NCI-H2171 treated with DMSO at 0.1 percent for 48 hours (cell line): ENCODE results near the gene ATF5.
"Not testable (repeated sequence)": the region's sequence is repeated elsewhere in the genome, so short reads cannot be mapped to it uniquely, and the experiment has no call there.

Source experiments
- DNase-seq: peaks from one replicate; lab custom pipeline; 2025; lab: John Stamatoyannopoulos, UW

The ATF5 gene

DNA sequence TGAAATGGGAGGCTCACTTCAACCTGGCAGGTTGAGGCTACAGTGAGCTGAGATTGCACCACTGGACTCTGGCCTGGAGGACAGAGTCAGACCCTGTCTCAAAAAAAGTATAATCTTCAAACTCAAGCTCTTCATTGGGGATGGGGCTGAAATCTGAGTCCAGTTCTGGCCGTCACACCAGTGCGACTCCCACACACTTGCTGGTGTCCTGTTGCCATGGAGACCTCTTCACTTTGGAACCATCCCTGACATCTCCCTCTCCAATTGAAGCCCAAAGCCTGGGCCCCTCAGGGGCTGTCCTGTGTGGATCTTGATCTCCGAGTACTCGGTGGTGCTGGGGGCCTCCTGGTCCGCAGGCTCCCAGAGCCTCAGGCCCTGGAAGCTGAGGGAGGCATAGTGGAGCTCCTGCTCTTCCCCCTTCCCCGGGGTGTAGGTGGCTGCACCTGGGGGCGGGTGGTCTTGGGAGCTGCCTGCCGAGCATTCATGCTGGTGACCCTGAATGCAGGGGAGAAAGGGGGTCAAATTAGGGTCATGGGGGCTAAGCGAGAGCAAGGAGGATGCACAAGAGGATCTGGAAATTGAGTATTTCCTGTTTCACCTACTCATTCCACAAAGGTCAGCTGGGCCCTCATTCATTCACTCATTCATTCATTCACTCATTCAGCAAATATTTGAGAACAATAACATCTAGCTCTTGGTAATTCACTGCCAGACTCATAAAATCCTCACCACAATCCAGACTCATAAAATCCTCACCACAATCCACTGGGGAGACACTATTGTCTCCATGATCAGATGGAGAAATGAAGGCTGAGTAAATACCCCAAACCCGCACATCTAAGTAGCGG lies 21.0 kb downstream of the ATF5 start:
- no peak for DNase-seq

DNA sequence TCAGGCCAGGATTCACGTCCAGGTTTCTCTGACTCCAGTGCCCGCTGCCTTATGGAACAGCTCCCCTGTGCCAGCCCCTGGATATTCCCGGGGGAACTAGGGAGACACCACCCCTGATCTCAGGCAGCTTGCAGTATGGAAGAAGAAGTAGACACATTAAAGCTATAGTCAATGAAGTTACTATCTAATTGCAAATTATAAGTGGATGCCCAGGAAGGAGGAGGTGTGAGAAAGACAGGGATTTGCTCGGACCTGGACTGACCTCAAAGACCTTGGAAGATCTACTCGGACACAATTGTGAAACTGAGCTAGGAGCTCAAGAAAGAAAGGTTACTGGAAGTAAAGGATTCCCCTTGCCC lies 21.6 kb downstream of the ATF5 start:
- DNase-seq = no peak

DNA sequence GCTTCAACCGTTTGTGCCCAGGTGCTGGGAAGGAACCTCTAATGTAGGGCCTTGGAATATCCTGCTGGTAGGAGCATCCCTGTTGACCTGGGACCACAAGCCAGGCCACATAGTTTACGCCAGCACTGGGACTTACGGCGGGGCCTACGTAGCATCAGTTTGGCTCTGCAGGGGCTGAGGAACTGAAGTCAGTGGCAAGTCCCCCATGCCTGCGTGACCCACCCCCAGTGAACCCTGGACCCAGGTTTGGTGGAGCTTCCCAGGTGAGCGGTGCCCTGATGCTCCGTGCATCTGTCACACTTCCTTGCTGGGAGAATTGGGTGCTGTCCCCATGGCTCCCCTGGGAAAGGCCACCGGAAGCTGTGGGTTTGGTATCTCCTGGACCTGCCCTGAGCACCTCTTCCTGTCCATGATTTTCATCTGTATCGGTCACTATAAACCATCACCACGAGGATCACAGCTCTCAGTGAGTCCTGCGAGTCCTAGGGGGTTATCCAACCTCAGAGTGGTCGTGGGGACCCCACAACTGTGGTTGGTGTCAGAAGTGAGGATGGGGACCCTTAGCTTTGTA lies 22.0 kb downstream of the ATF5 start:
- no peak for DNase-seq

DNA sequence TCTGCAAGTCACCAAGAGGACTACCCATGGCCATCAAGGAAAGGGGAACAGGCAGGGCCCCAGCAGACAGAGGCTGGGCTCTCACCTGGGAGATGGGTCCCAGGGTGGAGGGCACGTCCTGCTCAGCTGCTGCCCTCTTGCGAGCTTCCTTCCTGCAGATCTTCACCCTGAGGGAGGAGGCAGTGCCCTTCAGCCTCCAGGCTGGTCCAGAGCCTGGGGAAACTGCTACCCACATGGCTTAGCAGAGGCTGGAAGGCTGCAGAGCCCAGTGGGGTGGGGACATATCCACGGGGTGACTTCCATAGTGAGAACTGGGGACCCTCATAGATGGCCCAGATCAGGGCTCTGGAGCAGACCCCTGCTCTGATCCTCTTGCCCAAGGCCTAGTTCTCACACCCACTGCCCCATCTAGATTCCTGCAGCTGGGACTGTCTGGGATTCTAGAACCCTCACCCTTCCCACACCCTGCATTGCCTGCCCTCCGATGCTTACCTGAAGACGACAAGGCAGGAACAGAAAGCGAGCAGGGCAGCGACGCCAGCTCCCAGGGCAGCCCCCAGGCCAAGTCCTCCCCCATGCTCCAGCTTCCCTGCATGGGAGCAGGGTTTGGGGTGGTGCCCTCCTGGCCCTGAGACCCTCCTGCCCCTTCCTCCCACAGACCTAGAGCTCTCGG lies 22.9 kb downstream of the ATF5 start:
- no peak for DNase-seq

DNA sequence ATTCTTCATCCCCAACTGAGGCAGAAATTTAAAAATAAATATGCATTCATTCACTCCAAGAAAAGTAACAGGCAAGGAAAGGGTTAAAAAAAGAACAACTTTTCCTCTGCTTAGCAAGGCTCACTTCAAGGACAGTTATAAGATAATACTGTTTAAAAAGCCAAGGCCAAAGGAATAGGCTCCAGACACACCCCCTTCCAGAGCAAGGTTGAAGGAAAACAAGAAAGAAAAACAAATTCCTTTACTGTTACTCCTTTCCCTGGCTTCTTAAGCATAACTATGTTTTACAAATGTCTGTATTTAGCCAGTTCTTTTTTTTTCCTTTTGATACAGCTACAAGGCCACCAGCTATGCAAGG lies 23.5 kb downstream of the ATF5 start:
- DNase-seq = no peak

DNA sequence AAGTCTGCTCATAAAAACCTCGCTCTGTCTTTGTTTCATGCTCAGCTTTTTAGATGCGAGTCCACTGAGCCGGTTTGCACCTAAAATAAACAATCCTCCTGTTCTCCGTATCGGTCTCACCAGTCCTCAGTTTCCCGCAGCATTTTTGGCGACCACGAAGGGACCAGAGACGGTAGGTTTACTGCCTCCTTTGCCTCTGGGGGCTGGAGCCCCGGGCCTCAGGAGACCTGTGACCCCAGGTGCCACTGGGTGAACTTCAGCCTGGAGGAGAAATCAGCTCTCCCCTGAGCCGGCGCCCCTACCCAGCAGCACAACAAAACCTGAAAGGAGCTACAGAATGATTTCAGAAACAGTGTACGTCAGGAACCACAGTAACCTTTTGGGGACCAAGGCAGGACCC lies 23.9 kb downstream of the ATF5 start:
- DNase-seq = no peak

DNA sequence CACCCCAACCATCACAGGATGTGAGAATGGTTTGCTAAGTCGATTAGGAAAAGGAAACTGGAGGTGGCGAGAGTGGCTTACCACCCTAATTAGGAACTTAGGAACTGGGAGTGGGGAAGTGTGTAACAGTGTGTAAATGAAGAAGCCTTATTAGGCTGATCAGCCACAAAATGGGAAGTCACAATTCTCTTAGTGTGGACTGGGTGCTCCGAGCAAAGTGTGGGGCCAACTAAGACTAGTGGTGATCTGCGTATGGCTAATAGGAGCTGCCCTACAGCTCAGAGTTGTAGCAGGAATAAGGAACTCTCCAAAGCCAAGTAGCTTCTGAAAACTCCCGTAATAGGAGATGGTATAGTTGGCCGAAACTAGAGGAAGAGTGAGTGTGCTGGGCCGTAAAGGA lies 24.4 kb downstream of the ATF5 start:
- DNase-seq = no peak

DNA sequence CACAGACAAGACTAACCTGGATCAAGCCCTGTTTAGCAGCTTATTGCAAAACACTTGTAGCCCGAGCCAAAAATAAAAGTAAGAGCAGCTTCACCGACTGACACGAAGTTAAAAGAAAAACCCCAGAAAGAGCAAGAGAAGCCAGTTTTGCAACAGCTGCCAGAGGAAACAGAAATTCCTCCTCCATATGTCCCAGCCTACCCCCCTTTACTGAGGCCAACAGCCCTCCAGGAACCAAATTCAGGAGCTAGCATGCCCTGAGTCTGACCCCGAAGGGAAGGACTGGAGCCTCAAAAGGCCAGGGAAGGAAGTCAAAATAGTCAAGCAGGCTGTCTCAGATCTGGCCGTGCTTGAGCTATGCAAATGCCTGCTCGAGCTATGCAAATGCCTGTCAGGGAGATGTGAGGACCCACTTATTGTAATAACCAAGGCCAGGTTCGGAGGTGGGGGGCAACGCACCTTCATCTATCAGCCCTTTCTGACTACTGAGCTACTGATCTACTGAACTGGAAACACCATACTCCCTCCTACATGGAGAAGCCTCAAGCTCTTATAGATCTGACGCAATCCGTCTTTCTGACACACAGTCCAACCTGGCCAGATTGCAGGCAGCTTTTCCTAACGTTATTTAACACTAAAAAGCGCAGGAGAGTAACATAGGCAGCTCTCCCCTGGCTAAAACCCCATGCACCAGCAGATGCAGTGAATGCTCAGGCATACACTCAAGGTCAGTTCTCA lies 25.3 kb downstream of the ATF5 start:
- peak; percentile 5 for DNase-seq

DNA sequence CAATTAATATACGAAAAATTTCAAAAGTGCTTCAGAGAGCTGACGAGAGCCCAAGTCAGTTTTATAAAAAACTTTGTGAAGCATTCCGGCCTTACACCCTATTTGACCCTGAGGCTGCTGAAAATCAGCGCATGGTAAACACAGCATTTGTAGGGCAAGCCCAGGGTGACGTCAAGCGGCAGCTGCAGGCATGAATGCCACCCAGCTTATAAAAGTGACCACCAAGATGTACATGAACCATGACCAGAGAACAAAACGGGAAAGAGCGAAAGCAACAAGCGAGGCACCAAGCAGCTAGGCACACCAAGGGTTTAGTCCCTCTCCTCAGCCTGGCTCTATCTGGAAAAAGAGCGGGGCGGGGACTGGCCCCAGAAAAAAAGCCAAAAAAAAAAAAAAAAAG lies 25.9 kb downstream of the ATF5 start:
- DNase-seq = no peak

DNA sequence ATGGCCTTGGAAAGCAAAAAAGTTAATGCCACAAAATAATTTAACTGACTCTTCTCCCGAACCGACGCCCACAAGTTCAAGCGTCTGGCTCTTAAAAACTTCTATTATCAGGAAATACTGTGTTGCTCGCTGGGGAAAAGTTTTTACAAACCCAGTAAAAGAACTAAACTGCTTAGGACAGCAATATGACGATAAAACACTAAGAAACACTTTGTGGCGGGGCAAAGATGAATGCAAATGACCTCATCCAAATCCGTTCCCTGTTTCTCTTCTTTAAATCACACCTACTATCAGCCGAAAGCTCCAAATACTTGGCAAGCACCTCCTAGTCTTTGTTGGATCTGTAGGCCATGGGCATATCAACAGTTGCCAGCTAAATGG lies 27.1 kb downstream of the ATF5 start:
- no peak for DNase-seq

DNA sequence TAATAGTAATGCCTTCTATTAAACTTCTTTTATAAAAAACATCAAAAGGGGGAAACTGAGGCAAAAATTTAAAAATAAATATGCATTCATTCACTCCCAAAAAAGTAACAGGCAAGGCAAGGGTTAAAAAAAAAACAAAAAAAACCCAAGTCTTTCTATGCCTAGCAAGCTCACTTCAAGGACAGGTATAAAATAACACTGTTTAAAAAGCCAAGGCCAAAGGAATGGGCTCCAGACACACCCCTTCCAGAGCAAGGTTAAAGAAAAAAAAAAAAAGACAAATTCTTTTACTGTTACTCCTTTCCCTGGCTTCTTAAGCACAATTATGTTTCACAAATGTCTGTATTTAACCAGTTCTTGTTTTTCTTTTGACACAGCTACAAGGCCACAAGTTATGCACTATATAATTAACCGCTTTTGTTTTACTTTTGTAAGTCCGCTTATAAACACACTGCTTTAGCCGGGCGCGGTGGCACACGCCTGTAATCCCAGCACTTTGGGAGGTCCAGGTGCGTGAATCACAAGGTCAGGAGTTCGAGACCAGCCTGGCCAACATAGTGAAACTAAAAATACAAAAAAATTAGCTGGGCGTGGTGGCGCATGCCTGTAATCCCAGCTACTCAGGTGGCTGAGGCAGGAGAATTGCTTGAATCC lies 28.4 kb downstream of the ATF5 start:
- DNase-seq = no peak

DNA sequence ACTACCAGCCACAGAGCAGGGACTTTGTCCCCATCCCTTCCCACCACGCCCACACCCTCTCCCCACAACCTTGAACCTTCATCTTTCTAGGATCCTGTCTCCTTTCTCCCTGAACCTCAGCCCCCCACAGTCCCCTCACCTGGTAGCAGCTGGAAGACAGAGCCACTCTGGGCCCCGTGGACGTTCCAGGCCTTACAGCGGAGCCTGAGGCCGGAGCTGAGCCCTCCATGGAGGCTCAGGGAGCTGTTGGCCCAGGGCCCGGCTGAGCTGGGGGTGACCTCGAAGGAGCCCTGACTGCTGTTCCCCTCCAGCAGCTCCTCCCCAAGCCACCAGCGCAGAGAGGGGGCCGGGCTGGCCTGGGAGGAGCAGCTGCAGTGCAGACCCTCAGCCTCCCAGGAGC lies 29.1 kb downstream of the ATF5 start:
- DNase-seq = not testable (repeated sequence)

DNA sequence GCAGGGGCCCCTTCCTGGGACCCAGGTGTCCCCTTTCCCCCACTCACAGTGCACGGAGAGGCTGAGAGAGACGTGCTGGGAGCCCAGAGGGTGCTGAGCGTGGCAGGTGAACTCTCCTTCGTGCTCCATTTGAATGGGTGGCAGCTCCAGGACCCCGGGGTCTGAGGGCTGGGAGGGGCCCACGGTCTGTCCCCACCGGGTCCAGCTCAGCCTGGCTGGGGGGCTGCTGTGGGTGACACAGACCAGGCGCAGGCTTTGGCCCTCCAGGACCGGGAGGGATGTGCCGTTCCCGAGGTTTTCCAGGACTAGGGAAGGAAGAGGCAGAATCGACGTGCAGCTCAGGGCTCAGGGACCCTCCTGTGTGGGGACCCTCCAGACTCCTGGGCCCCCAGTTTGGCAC lies 29.6 kb downstream of the ATF5 start:
- DNase-seq = not testable (repeated sequence)

DNA sequence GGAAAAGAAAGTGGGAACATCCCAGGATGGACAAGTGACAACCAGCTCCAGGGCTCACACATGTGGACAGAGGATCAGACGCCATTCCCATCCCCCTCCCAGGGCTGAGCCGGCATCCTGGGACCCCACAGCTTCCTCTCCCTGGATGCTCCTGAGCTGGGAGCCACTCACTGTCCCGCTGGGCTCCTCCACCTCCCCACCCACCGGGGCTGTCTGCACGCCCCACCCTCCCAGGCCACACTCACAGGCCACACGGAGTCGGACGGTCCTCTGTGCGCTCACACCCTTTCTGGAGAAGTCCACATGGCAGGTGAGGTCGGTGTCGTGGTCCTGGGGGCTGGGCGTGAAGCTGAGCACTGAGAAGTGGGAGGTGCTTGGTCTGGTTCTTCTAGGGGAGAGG lies 30.9 kb downstream of the ATF5 start:
- not testable (repeated sequence) for DNase-seq

DNA sequence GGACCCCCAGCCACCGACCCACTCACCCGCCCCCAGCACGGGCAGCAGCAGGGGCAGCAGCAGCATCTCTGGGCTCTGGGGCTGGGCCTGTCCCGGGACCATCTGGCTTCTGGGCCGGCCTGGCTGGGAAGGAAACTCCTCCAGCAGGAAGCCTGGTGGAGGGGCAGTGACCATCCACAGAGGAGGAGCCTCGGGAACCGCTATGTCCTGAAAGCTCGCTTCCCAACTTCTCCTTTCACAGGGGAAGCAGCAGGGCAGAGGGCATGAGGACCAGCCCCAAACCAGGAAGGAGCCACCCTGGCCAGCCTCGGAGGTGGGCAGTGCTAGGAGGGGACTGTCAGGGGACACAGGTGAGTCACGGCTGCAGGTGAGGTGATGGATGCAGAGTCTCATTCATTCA lies 32.0 kb downstream of the ATF5 start, which contains the start of gene SIGLEC11:
SIGLEC11 (minus strand) TSS at position 193 of the 400 bp plus-strand sequence; CDS start at position 102, 91 bp downstream.
- DNase-seq = not testable (repeated sequence)

DNA sequence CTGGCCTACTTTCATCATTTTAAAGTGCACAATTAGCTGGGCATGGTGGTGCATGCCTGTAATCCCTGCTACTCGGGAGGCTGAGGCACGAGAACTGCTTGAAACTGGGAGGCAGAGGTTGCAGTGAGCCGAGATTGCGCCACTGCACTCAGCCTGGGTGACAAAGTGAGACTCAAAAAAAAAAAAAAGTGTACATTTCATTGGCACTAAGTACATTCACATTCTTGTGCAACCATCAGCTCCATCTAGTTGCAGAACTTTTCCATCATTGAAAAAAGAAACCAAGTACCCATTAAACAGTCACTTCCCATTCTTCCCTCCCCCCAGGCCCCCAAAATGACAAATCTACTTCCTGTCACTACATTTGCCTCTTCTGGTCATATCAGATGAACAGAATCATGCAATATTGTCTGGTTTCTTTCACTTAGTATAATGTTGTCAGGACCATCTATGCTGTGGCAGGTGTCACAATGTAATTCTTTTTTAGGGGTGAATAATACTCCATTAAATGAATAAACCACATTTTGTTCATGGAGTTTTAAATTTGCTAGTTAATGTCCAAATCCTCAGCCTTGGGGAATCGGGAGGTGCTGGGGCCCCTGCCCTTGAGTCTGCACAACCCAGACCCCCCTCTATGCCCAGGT lies 39.4 kb downstream of the ATF5 start:
- DNase-seq = no peak

DNA sequence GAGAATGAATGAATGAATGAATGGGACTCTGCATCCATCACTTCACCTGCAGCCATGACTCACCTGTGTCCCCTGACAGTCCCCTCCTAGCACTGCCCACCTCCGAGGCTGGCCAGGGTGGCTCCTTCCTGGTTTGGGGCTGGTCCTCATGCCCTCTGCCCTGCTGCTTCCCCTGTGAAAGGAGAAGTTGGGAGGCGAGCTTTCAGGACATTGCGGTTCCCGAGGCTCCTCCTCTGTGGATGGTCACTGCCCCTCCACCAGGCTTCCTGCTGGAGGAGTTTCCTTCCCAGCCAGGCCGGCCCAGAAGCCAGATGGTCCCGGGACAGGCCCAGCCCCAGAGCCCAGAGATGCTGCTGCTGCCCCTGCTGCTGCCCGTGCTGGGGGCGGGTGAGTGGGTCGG lies 40.4 kb downstream of the ATF5 start:
- not testable (repeated sequence) for DNase-seq

DNA sequence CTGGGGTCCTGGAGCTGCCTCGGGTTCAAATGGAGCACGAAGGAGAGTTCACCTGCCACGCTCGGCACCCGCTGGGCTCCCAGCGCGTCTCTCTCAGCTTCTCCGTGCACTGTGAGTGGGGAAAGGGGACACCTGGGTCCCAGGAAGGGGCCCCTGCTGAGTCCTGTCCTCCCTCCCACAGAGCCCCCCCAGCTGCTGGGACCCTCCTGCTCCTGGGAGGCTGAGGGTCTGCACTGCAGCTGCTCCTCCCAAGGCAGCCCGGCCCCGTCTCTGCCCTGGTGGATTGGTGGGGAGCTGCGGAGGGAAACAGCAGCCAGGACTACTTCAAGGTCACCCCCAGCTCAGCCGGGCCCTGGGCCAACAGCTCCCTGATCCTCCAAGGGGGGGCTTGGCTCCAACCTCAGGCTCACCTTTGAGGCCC lies 43.0 kb downstream of the ATF5 start:
- DNase-seq = no peak

DNA sequence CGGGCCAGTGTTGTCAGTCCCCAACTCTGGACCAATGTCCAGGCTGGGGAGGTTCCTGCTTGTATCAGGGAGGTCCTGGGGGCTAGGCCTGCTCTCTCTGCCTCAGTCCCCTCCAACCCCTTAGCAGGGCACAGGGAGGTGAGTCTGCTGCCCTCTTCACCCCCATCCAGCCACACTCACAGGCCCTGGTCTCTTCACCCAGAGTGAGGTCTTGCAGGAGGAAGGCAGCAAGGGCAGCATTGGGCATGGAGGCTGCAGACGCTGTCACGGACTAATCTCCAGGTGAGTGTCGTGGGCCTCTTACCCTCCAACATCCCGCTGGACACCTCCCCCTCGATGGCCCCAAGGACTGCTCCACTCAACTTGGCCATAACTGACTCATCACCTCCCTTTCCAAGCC lies 43.8 kb downstream of the ATF5 start:
- DNase-seq = no peak

DNA sequence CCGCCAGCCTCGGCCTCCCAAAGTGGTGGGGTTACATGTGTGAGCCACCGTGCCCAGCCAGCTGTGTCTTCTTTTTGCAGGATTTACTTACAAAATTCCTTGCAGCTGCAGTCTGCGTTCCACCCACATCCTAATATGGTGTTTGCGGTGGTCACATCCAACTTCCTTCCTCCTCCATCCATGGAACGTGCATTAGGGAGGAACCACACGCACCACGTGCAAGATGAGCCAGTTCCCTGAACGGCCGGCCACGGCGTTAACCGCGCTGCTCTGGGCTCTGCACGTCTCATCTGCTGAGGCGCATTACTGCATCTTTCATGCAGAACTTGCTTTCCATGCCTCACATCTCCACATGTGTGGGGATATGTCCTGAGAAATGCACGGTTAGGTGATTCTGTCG lies 45.0 kb downstream of the ATF5 start:
- DNase-seq = no peak

DNA sequence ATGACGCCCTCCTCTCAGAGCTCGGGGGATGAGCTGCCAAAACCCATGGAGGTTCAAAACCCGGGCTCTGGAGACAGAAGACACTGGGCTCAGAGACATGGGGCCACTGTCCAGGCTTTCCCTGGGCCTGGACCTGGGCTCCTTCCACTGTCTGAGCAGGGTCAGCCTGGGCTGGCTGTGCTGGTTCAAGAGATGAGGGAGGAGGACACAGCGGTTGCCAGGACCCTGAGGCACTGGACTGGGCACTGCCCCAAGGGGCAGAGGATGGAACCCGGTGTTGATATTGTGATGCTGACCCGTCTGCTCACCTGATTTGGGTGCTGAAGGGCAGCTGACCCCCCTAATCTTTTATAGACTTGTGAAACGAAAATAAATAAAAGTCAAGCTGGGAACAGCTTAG lies 46.0 kb downstream of the ATF5 start:
- no peak for DNase-seq

DNA sequence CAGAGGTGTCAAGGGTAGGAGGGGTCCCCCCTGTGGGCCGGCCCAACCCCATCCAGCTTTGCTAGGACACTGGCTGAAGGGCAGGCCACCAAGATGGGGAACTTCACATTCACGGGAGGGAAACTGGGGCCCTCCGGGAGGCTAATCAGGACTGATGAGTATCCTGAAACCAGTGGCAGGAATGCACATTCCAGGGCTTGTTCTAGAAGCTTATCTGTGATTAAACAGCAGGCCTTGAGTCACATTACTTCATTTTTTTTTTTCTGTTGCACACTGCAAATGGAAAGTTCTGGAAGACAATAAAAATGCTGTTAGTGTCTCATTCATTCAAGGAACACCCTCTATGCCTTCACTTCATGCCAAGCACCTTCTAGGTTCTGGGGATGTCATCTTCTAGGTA lies 47.5 kb downstream of the ATF5 start:
- no peak for DNase-seq
